Heart left ventricle (tissue), 16 donors: ENCODE results near the gene TFF3. TPM values are rescaled to one million over a fixed set of nuclear protein-coding genes. Genes with fewer than 3 reads are reported as not detected.

Experiments used
- ATAC-seq, 4 donors: fragments of 200-7000 bp; cut with Tn5 transposase; one replicate each; pipeline ENCODE4 v1.9.1; 2020 to 2022; ENCODE audit warnings: moderate library complexity in 4 of 4, mild to moderate bottlenecking in 3 of 4, moderate number of reproducible peaks in 1 of 4
- DNase-seq, 5 donors: peaks; one replicate each; pipeline ENCODE4 v3.0.0-alpha.2; 2020
- H3K27ac ChIP-seq, 12 donors: fragments of 200-600 bp; sonication (generic) in 4 of 12; one replicate each; pipeline versions ENCODE4 v1.5.0 to v1.8.0; 2016 to 2022; ENCODE audit warnings: mild to moderate bottlenecking in 2 of 12
- H3K27me3 ChIP-seq, 9 donors: fragments of 200-600 bp; sonication (generic) in 2 of 9; one replicate each; pipeline versions ENCODE4 v1.5.1 to v1.8.0; 2016 to 2022; ENCODE audit warnings: mild to moderate bottlenecking in 3 of 9
- H3K36me3 ChIP-seq, 9 donors: fragments of 200-600 bp; sonication (generic) in 2 of 9; one replicate each; pipeline versions ENCODE4 v1.5.0 to v1.8.0; 2018 to 2022; ENCODE audit warnings: mild to moderate bottlenecking in 2 of 9
- H3K4me1 ChIP-seq, 12 donors: fragments of 200-600 bp; sonication (generic) in 4 of 12; one replicate each; pipeline versions ENCODE4 v1.5.0 to v1.8.0; 2016 to 2022; ENCODE audit warnings: mild to moderate bottlenecking in 3 of 12
- H3K4me3 ChIP-seq, 12 donors: fragments of 200-600 bp; sonication (generic) in 4 of 12; one replicate each; pipeline versions ENCODE4 v1.5.0 to v1.8.0; 2017 to 2022; ENCODE audit warnings: mild to moderate bottlenecking in 9 of 12, moderate library complexity in 4 of 12
- H3K9me3 ChIP-seq, 12 donors: fragments of 200-600 bp; sonication (generic) in 4 of 12; one replicate each; pipeline versions ENCODE4 v1.5.0 to v1.8.0; 2016 to 2022; ENCODE audit warnings: mild to moderate bottlenecking in 1 of 12
- POLR2A ChIP-seq, 2 donors: fragments of 450-650 bp; IDR thresholded peaks; one replicate each; pipeline ENCODE4 v1.6.1; 2017; ENCODE audit warnings: antibody characterized with exemption in 2 of 2, mild to moderate bottlenecking in 2 of 2, moderate library complexity in 2 of 2
- WGBS, 4 donors: extraction: QIAGEN DNeasy Blood & Tissue Kit in 2 of 4; methylation state at CpG; one replicate each; pipeline versions ENCODE4 v1.1.5 to v1.1.7; 2013 to 2018; 5-methylcytosine and 5-hydroxymethylcytosine counted together
- intact Hi-C, 10 donors: fragments of 100-400 bp; cut with DNase I; formaldehyde crosslinking; loops; one replicate each; pipeline versions ENCODE4 v1.11.1 to v1.14.2; 2022
- polyA plus RNA-seq, 2 donors: library from polyadenylated mRNA; stranded (reverse); fragments of 200-250 nt; gene quantifications; one replicate each; pipeline ENCODE4 v1.2.3, GENCODE V29; 2013
- total RNA-seq, 9 donors: library from RNA; depleted of rRNA in 2 of 9; stranded (reverse); fragments of >200 nt in 2 of 9; fragmentation: NEBNext Ultra II Directional in 3 of 9; extraction: Animal tissue kit (Norgen Biotek cat#: 25700) in 3 of 9; gene quantifications; one replicate each; pipeline versions ENCODE4 v1.1.0 to v1.2.4, GENCODE V29; 2016 to 2023
- TF ChIP-seq, protein P1 (sequence below), 12 donors: fragments of 200-600 bp; sonication (generic) in 4 of 12; IDR thresholded peaks; one replicate each; pipeline versions ENCODE4 v1.5.0 to v1.8.0; 2018 to 2022; ENCODE audit warnings: antibody characterized with exemption in 12 of 12, mild to moderate bottlenecking in 5 of 12
- donor health status: ischemic (EF 13 %, LVEDD 7.1; RV severe dilation, severe dysfunction).
- donor health status: healthy with polysubstance abuse.
- donor health status: DM: no; HTN: yes; CAD: no.
- donor health status: DM: no; HTN: no; CAD: no.
- donor health status: ischemic (EF 25% LVEDD 6.9; RV normal size, moderate dysfunction).
- donor health status: ischemic (EF 25% LVEDD 5.7; RV mildly dilated, moderate dysfunction).
- donor health status: healthy.
- donor health status: DM: yes; HTN: yes; CAD: no.
- donor health status: ischemic (EF 35%, LVEDD 5.7; RV mildly dilated, moderate dysfunction).
- donor health status: nonischemic (EF 11% LVEDD 7.7; RV severe dilation, severe dysfunction).
- donor health status: DM: yes; HTN: yes; CAD: no.
- donor health status: PGD.
- donor health status: ischemic (EF 29% LVEDD 5.4; RV normal size, mild dysfunction).
- donor health status: nonischemic (EF 23%, LVEDD 6.1; RV moderate dilation, normal function).

TFF3 gene
- total and polyA plus RNA-seq, 11 donors = 0.75 to 10.8 (median 3.0) TPM

DNA sequence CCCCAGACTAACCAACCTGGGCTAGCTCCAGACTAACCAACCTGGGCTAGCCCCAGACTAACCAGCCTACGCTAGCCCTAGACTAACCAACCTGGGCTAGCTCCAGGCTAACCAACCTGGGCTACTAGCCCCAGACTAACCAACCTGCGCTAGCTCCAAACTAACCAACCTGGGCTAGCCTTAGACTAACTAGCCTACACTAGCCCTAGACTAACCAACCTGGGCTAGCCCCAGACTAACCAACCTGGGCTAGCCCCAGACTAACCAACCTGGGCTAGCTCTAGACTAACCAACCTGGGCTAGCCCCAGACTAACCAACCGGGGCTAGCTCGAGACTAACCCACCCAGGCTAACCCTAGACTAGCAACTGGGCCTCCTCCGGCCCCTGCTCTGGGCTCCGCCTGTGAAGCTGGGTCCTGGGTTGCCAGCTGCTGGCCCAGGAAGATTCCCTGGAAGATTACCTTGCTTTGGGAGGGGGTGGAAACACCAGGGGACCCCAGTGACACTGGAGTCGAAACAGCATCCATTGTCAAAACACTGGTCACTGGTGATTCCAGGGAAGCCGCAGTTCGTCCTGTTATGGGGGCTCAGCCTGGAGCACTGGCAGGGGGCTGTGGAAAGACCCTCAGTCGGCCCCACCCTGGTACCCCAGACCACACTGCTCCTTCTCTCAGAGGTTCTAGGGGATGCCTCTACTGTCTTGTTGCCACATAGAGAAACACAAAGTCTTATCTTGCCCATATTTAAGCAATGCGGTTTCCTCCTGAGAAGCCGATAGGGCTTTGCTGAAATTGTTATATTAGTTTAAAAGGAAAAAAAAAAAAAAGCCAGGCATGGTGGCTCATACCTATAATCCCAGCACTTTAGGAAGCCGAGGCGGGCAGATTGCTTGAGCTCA, 34.5 kb upstream of the TFF3 start:
- WGBS, 4 donors = 83 to 87% (median 84%) methylated on average over 10 to 14 of the region's 14 CpGs
- ATAC-seq (no peak), DNase-seq (no peak)
- Histone ChIP-seq H3K36me3 (no peaks in the 10 kb centered on the region), H3K4me3 (no peak overlapping the region), H3K27me3 (peaks cover 0 to 11% (median 0%) of the 10 kb centered on the region in 9 donors), H3K27ac (no peak overlapping the region), H3K9me3 (peaks cover 0 to 9% (median under 1%) of the 10 kb centered on the region in 12 donors), H3K4me1 (no peaks in the 10 kb centered on the region)
- intact Hi-C loops = loop anchor here in 1 of 10 donors (10.0 kb wide), 1 partner anchor 195 kb away; no protein-coding TSS in a partner anchor
- TF ChIP-seq POLR2A (IDR thresholded peaks at IDR 0.05) = no peak
- TF ChIP-seq, protein P1, sequence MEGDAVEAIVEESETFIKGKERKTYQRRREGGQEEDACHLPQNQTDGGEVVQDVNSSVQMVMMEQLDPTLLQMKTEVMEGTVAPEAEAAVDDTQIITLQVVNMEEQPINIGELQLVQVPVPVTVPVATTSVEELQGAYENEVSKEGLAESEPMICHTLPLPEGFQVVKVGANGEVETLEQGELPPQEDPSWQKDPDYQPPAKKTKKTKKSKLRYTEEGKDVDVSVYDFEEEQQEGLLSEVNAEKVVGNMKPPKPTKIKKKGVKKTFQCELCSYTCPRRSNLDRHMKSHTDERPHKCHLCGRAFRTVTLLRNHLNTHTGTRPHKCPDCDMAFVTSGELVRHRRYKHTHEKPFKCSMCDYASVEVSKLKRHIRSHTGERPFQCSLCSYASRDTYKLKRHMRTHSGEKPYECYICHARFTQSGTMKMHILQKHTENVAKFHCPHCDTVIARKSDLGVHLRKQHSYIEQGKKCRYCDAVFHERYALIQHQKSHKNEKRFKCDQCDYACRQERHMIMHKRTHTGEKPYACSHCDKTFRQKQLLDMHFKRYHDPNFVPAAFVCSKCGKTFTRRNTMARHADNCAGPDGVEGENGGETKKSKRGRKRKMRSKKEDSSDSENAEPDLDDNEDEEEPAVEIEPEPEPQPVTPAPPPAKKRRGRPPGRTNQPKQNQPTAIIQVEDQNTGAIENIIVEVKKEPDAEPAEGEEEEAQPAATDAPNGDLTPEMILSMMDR (IDR thresholded peaks at IDR 0.05) = no peak

- ATAC-seq = no peak
- Histone ChIP-seq H3K27me3 (peaks cover 0 to 11% (median 0%) of the 10 kb centered on the region in 9 donors), H3K4me1 (peaks cover 0 to 3% (median 0%) of the 10 kb centered on the region in 12 donors), H3K9me3 (no peaks in the 10 kb centered on the region), H3K27ac (no peak overlapping the region), H3K4me3 (no peak overlapping the region), H3K36me3 (no peaks in the 10 kb centered on the region)
- 90 to 100% (median 97%) methylated on average over 2 of the region's 2 CpGs for WGBS, 4 donors
- intact Hi-C loops = loop anchor here in 1 of 10 donors (10.0 kb wide), 1 partner anchor 194 kb away; no protein-coding TSS in a partner anchor
- TF ChIP-seq POLR2A (IDR thresholded peaks at IDR 0.05) = no peak
- TF ChIP-seq, protein P1 (IDR thresholded peaks at IDR 0.05) = no peak
- no peak for DNase-seq
Measured at GRCh38 chr21:42348762-42349161, 33.6 kb upstream of the TFF3 start.

DNA sequence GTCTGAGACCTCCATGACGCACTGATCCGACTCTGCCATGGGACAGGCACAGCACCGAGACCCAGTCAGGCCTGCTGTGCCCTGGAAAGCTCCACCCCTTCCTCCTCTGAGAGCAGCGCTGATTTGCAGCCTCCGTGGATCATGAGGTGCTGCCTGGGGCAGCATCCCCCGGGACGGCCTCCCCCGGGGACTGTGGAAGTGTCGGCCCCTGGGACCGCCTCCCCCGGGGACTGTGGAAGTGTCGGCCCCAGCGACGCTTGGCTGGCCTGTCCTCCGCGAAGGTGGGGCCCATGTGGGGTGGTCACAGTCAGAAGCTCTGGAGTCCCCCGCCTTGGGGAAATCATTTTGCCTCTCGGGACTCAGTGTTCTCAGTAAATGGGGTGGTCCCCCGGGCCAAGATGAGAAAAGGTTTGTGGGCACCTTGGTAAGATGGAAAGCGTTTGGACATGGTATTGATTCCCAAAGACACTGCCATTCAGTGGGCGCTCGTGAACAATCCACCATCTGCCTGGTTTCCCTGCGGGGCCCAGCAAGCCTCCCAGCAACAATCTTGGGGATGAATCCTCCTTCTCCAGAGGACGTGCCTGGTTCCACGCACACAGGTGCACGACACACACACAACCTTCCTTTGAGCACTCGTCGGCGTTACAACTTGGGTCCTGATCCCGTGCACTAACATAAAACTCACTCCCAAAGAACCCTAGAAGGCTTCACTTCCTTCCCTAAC, 32.6 kb upstream of the TFF3 start:
- no peak for ATAC-seq
- DNase-seq = no peak
- intact Hi-C loops = loop anchor here in 1 of 10 donors (10.0 kb wide), 1 partner anchor 193 kb away; no protein-coding TSS in a partner anchor
- Histone ChIP-seq H3K27me3 (peaks cover 0 to 11% (median 0%) of the 10 kb centered on the region in 9 donors), H3K36me3 (no peaks in the 10 kb centered on the region), H3K4me1 (peaks cover 0 to 3% (median 0%) of the 10 kb centered on the region in 12 donors), H3K27ac (no peak overlapping the region), H3K9me3 (no peaks in the 10 kb centered on the region), H3K4me3 (no peak overlapping the region)
- TF ChIP-seq POLR2A (IDR thresholded peaks at IDR 0.05) = no peak
- TF ChIP-seq, protein P1 (IDR thresholded peaks at IDR 0.05) = no peak
- WGBS, 4 donors = 82 to 89% (median 85%) methylated on average over 13 to 30 of the region's 30 CpGs
